Endothelial cell of umbilical vein (primary cell): ENCODE measurements around the gene SMYD4. TPM values are rescaled to one million over a fixed set of nuclear protein-coding genes. Genes with fewer than 3 reads are reported as not detected.
A peak's percentile ranks its signal among the peaks of the same experiment; 100 is the strongest.

Source experiments
- BruUV-seq: library from RNA; stranded (reverse); fragments of 400-500 nt; replicated peaks from 2 replicates; lab custom pipeline; 2021; lab: Mats Ljungman, UMichigan
- CTCF ChIA-PET: fragments of 300-600, 350-600 bp; sonication (Branson Sonifier 250); formaldehyde crosslinking; loops from one replicate; lab custom pipeline; 2021; ENCODE audit warnings: antibody characterized with exemption, inconsistent platforms; lab: Charles Lee
- POLR2A ChIA-PET: fragments of 300-600, 350-600 bp; sonication (Branson Sonifier 250); formaldehyde crosslinking; loops from one replicate; lab custom pipeline; 2021; ENCODE audit warnings: antibody characterized with exemption, inconsistent platforms; lab: Charles Lee
- DNase-seq: peaks from one replicate; pipeline ENCODE4 v3.0.0-alpha.2; 2011; ENCODE audit warnings: low read depth, low spot score
- FAIRE-seq: peaks from 2 replicates; lab custom pipeline; 2011; peaks lifted over from hg19 to GRCh38; lab: Jason Lieb, UNC
- H2AFZ ChIP-seq: 2 replicates; pipeline ENCODE4 v1.6.0; 2012; ENCODE audit warnings: low read depth, low read length, control low read depth, inconsistent platforms
- H3K27ac ChIP-seq: 2 replicates; pipeline ENCODE4 v1.5.1; 2011; ENCODE audit warnings: low read depth, mild to moderate bottlenecking, control low read depth, low read length, moderate library complexity; ENCODE audit not compliant: insufficient read depth
- H3K27me3 ChIP-seq, 2 experiments: 2 replicates each; pipeline versions ENCODE4 v1.6.0 to v1.6.1; 2011; ENCODE audit warnings: low read length in 2 of 2, mixed read lengths in 1 of 2; ENCODE audit not compliant: control insufficient read depth in 2 of 2, insufficient read depth in 2 of 2
- H3K36me3 ChIP-seq, 2 experiments: 2 replicates in 1 of 2; 3 replicates in 1 of 2; pipeline ENCODE4 v1.5.1; 2011; ENCODE audit warnings: low read length in 2 of 2, mild to moderate bottlenecking in 1 of 2, moderate library complexity in 1 of 2; ENCODE audit not compliant: control insufficient read depth in 2 of 2, insufficient read depth in 2 of 2; ENCODE audit errors: extremely low read depth in 1 of 2
- H3K4me1 ChIP-seq: 3 replicates; pipeline ENCODE4 v1.5.1; 2011; ENCODE audit warnings: mild to moderate bottlenecking, low read length; ENCODE audit not compliant: control insufficient read depth, insufficient read depth; ENCODE audit errors: extremely low read depth
- H3K4me2 ChIP-seq: 2 replicates; pipeline ENCODE4 v1.6.1; 2011; ENCODE audit warnings: low read length, control low read depth, mixed read lengths; ENCODE audit not compliant: insufficient read depth
- H3K4me3 ChIP-seq, 3 experiments: fragments of 200-600 bp in 1 of 3; sonication (generic), shearing (Covaris generic) in 1 of 3; replicated peaks in 1 of 3; 2 replicates each; pipeline ENCODE4 v1.5.1; 2011 to 2016; ENCODE audit warnings: control low read depth in 3 of 3, low read length in 3 of 3, mild to moderate bottlenecking in 2 of 3, inconsistent platforms in 1 of 3, low read depth in 1 of 3, moderate library complexity in 1 of 3; ENCODE audit not compliant: insufficient read depth in 1 of 3
- H3K79me2 ChIP-seq: 2 replicates; pipeline ENCODE4 v1.6.0; 2012; ENCODE audit warnings: low read length, inconsistent platforms; ENCODE audit not compliant: control insufficient read depth, insufficient read depth
- H3K9ac ChIP-seq: replicated peaks from 2 replicates; pipeline ENCODE3; 2011; ENCODE audit warnings: low read length, control low read depth; ENCODE audit not compliant: insufficient read depth; ENCODE audit errors: extremely low read depth
- H3K9me1 ChIP-seq: replicated peaks from 3 replicates; pipeline ENCODE4 v1.6.0; 2011; ENCODE audit warnings: mild to moderate bottlenecking, low read length; ENCODE audit not compliant: control insufficient read depth, insufficient read depth; ENCODE audit errors: extremely low read depth
- H3K9me3 ChIP-seq: replicated peaks from 2 replicates; pipeline ENCODE4 v1.5.1; 2012; ENCODE audit warnings: low read length, inconsistent platforms; ENCODE audit not compliant: control insufficient read depth, insufficient read depth
- H4K20me1 ChIP-seq: replicated peaks from 2 replicates; pipeline ENCODE3; 2011; ENCODE audit warnings: mild to moderate bottlenecking, low read length; ENCODE audit not compliant: control insufficient read depth, insufficient read depth; ENCODE audit errors: extremely low read depth
- EZH2 ChIP-seq: IDR thresholded peaks from 2 replicates; pipeline ENCODE4 v1.6.1; 2012; ENCODE audit warnings: borderline replicate concordance, low read depth, mild to moderate bottlenecking, moderate library complexity, low read length, inconsistent platforms; ENCODE audit not compliant: severe bottlenecking
- FOS ChIP-seq: IDR thresholded peaks from 2 replicates; pipeline ENCODE4 v1.6.1; 2011; ENCODE audit warnings: mild to moderate bottlenecking, low read length, moderate library complexity, borderline replicate concordance; ENCODE audit not compliant: insufficient read depth
- GATA2 ChIP-seq: IDR thresholded peaks from 2 replicates; pipeline ENCODE4 v1.7.0; 2011; ENCODE audit warnings: low read depth, mild to moderate bottlenecking, moderate library complexity, mixed read lengths, low read length; ENCODE audit not compliant: insufficient read length, insufficient read depth
- JUN ChIP-seq: IDR thresholded peaks from 2 replicates; pipeline ENCODE4 v1.6.1; 2011; ENCODE audit warnings: borderline replicate concordance, low read depth; ENCODE audit not compliant: insufficient read length, insufficient read depth
- MYC ChIP-seq: IDR thresholded peaks from one replicate; pipeline ENCODE4 v1.6.1; 2011; ENCODE audit warnings: mild to moderate bottlenecking, low read depth, low read length
- POLR2A ChIP-seq: IDR thresholded peaks from 2 replicates; pipeline ENCODE4 v1.6.1; 2012; ENCODE audit warnings: low read depth, mild to moderate bottlenecking, control low read depth, low read length
- POLR2AphosphoS5 ChIP-seq: IDR thresholded peaks from 2 replicates; pipeline ENCODE4 v1.6.1; 2012; ENCODE audit warnings: low read depth, mild to moderate bottlenecking, control low read depth, low read length, moderate library complexity; ENCODE audit not compliant: insufficient read depth
- dilution Hi-C: fragments of 300-500 bp; cut with MboI; formaldehyde crosslinking; loops from one replicate; pipeline ENCODE4 v1.15.0; 2019; ENCODE audit warnings: low sequenced_read_pairs; ENCODE audit not compliant: extremely low pct_ligation_motif_present
- intact Hi-C: fragments of 100-400 bp; cut with micrococcal nuclease; formaldehyde crosslinking; loops from one replicate; pipeline ENCODE4 v1.10.0; 2022
- polyA plus RNA-seq, 4 experiments: library from polyadenylated mRNA; depleted of rRNA in 3 of 4; stranded (reverse) in 3 of 4; unstranded in 1 of 4; fragments of >200 nt; gene quantifications; 2 replicates each; pipeline versions ENCODE4 v1.2.1 to v1.2.3, GENCODE V29; 2011 to 2012; ENCODE audit warnings: missing spikeins in 1 of 4
- total RNA-seq: library from RNA; stranded (reverse); gene quantifications from 2 replicates; pipeline ENCODE4 v1.2.3, GENCODE V29; 2021
- TF ChIP-seq, protein P1 (sequence below), 2 donors: IDR thresholded peaks; 1 replicate in 1 of 2; 2 replicates in 1 of 2; pipeline ENCODE4 v1.5.1; 2011; ENCODE audit warnings: low read length in 2 of 2, mild to moderate bottlenecking in 2 of 2, moderate library complexity in 2 of 2, control low read depth in 1 of 2, inconsistent platforms in 1 of 2, low read depth in 1 of 2; ENCODE audit not compliant: insufficient read depth in 1 of 2; ENCODE audit errors: extremely low read depth in 1 of 2
- TF ChIP-seq, protein P2 (sequence below): IDR thresholded peaks from 2 replicates; pipeline ENCODE4 v1.6.1; 2011; ENCODE audit not compliant: insufficient read depth, insufficient read length

Gene SMYD4
- total and polyA plus RNA-seq, 2 donors (not counting 3 experiments of a cell fraction or from before 2014, with no cell fraction given): 6.0 to 14.6 TPM

DNA sequence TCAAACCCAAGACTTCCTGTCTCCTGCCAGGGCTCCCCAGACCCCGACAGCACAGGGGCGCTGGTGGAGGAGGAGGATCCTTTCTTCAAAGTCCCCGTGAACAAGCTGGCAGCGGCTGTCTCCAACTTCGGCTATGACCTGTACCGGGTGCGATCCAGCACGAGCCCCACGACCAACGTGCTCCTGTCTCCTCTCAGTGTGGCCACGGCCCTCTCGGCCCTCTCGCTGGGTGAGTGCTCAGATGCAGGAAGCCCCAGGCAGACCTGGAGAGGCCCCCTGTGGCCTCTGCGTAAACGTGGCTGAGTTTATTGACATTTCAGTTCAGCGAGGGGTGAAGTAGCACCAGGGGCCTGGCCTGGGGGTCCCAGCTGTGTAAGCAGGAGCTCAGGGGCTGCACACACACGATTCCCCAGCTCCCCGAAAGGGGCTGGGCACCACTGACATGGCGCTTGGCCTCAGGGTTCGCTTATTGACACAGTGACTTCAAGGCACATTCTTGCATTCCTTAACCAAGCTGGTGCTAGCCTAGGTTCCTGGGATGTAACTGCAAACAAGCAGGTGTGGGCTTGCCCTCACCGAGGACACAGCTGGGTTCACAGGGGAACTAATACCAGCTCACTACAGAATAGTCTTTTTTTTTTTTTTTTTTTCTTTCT lies 59.8 kb downstream of the SMYD4 start:
- Histone ChIP-seq H3K36me3 (no peaks in the 10 kb centered on the region), H2AFZ (peak overlapping the region; percentile 72), H3K9me1 (no peaks in the 10 kb centered on the region), H3K27ac (no peak overlapping the region), H3K4me3 (no peak overlapping the region), H3K79me2 (no peaks in the 10 kb centered on the region), H3K4me2 (no peak overlapping the region), H4K20me1 (no peaks in the 10 kb centered on the region), H3K4me1 (no peaks in the 10 kb centered on the region), H3K9me3 (no peaks in the 10 kb centered on the region), H3K27me3 (no peaks in the 10 kb centered on the region), H3K9ac (no peak overlapping the region)
- FAIRE-seq (no peak), DNase-seq (no peak)
- ChIA-PET CTCF (interaction anchor here (0.6 to 1.7 kb wide), 6 partner anchors 10 to 51 kb away, joined by 3 to 9 read pairs (median 4); no protein-coding TSS in a partner anchor), POLR2A (no interaction called here)
- dilution Hi-C loops: no loop called here
- intact Hi-C loops: no loop called here
- no TSS peak for BruUV-seq
- TF ChIP-seq, protein P1, sequence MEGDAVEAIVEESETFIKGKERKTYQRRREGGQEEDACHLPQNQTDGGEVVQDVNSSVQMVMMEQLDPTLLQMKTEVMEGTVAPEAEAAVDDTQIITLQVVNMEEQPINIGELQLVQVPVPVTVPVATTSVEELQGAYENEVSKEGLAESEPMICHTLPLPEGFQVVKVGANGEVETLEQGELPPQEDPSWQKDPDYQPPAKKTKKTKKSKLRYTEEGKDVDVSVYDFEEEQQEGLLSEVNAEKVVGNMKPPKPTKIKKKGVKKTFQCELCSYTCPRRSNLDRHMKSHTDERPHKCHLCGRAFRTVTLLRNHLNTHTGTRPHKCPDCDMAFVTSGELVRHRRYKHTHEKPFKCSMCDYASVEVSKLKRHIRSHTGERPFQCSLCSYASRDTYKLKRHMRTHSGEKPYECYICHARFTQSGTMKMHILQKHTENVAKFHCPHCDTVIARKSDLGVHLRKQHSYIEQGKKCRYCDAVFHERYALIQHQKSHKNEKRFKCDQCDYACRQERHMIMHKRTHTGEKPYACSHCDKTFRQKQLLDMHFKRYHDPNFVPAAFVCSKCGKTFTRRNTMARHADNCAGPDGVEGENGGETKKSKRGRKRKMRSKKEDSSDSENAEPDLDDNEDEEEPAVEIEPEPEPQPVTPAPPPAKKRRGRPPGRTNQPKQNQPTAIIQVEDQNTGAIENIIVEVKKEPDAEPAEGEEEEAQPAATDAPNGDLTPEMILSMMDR (IDR thresholded peaks at IDR 0.05; ENCODE audit: extremely low read depth in 1 of 2, insufficient read depth in 1 of 2, low read depth in 1 of 2, low read length in 2 of 2): no peak
- TF ChIP-seq POLR2AphosphoS5 (no peak), GATA2 (no peak), POLR2A (no peak), MYC (no peak), EZH2 (no peak), FOS (no peak), JUN (no peak)
- TF ChIP-seq, protein P2, sequence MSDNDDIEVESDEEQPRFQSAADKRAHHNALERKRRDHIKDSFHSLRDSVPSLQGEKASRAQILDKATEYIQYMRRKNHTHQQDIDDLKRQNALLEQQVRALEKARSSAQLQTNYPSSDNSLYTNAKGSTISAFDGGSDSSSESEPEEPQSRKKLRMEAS: no peak
